ENCODE data around the gene CYP4F3.
"Not testable (repeated sequence)": the region's sequence is repeated elsewhere in the genome, so short reads cannot be mapped to it uniquely, and the experiment has no call there.

The CYP4F3 gene

GRCh38 chr19:15671237-15671821 lies 30.6 kb downstream of the CYP4F3 start:
- no peak for DNase-seq

- no peak for DNase-seq
These were observed 31.3 kb downstream of the CYP4F3 start for GRCh38 chr19:15671891-15672579.

DNA sequence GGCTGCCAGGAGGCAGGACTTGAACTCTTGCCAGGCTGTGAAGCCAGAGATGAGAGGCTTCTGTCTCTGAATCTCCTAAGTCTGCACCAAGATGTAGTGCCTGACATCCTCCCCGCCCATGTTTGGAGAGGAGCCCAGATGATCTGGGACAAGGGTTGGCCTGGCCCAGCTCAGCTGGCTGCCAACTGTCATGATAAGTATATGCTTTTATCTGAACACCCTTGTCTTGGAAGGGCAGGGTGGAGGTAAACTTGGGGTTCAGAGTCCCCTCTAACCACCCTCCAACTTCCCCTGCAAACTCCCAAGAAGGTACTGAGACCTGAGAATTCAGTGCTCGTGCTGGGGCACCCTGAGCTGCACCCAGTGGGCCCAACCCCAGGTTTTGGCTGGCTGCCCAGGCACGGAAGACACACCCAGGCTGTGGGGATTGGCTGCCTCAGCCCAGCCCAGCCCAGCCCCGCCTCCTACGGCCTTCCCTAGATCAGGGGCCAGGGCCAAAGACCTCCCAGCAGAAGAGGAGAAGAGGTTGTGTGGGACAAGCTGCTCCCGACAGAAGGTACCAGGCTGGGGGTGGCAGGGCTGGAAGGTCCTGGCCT lies 32.0 kb downstream of the CYP4F3 start, which contains the start of gene CYP4F12:
Gene CYP4F12, plus strand, starts transcription at position 508 of the 596 bp plus-strand sequence. CDS start 443 bp downstream, outside the sequence.
- DNase-seq, result peak; percentile 42 to 75

GRCh38 chr19:15673176-15673654 lies 32.5 kb downstream of the CYP4F3 start:
- no peak for DNase-seq

DNA sequence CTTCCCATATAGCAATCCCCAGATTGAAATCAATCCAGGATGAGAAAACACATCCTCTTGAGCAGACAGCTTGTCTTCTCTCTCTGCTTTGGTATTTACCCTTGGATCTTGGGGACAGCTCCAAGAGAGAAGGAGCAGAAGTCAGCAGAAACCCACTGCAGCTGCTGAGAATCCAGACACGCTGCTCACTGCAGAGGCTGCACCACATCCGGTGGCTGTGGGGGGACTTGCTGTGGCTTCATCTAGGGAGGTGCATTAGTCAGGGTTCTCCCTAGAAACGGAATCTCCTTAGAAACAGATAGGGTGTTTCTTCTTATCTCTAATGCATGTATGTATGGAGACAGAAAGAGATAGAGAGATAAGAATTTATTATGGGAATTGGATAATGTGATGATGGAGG lies 34.9 kb downstream of the CYP4F3 start:
- DNase-seq, result no peak

- no peak for DNase-seq
These were observed 38.4 kb downstream of the CYP4F3 start for GRCh38 chr19:15679089-15679488.

GRCh38 chr19:15679865-15680264 lies 39.2 kb downstream of the CYP4F3 start:
- not testable (repeated sequence) for DNase-seq

GRCh38 chr19:15680478-15681322 lies 40.0 kb downstream of the CYP4F3 start:
- no peak for DNase-seq

GRCh38 chr19:15683411-15683810 lies 42.7 kb downstream of the CYP4F3 start:
- no peak for DNase-seq

- DNase-seq, result no peak
These were observed 44.1 kb downstream of the CYP4F3 start for GRCh38 chr19:15684828-15685227.

DNA sequence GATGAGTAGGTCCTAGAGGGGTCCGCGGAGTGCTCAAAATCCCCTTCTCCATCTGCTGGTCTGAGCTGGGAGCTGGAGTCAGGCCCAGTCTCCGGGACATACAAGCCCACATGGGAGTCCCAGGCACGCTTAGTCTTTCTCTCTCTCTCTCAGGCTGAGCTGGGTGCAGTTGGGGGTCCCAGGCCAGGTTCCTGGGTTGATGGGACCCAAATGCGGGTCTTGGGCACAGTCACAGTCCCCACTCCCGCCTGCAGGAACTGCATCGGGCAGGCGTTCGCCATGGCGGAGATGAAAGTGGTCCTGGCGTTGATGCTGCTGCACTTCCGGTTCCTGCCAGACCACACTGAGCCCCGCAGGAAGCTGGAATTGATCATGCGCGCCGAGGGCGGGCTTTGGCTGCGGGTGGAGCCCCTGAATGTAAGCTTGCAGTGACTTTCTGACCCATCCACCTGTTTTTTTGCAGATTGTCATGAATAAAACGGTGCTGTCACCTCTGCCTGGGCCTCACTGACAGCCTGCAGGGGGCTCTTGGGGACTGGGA lies 56.0 kb downstream of the CYP4F3 start:
- peak in 1 of 2 experiments; percentile 31 for DNase-seq

GRCh38 chr19:15701757-15702533 lies 61.2 kb downstream of the CYP4F3 start:
- no peak for DNase-seq

DNA sequence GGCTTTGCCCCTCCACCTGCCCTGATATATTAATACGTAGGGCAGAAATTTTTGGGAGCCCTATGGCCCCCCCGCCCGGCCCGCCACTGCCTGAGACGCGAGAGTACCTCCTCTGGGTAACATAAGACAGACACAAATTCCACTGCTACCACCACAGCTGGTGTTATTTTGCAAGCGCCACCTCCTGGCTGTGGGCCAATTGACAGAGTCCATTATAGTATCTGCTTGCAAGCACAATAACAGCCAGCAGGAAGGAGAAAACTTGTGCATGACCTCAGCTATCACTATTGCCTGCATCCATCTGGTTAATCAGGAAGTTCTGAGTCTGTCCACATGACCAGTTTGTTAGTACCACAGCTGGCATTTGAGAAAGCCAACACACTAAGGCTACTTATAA lies 61.8 kb downstream of the CYP4F3 start:
- peak; percentile 14 to 49 for DNase-seq

All from NCI-H446 (cell line).